GM18502 (cell line): Measurements from ENCODE around the gene CEP104.

ENCODE experiments used
- ATAC-seq: cut with Tn5 transposase; IDR thresholded peaks from one replicate; pipeline ENCODE4 v1.9.1; 2021; ENCODE audit warnings: mild to moderate bottlenecking; ENCODE audit not compliant: unreplicated experiment, poor library complexity

CEP104 gene

DNA sequence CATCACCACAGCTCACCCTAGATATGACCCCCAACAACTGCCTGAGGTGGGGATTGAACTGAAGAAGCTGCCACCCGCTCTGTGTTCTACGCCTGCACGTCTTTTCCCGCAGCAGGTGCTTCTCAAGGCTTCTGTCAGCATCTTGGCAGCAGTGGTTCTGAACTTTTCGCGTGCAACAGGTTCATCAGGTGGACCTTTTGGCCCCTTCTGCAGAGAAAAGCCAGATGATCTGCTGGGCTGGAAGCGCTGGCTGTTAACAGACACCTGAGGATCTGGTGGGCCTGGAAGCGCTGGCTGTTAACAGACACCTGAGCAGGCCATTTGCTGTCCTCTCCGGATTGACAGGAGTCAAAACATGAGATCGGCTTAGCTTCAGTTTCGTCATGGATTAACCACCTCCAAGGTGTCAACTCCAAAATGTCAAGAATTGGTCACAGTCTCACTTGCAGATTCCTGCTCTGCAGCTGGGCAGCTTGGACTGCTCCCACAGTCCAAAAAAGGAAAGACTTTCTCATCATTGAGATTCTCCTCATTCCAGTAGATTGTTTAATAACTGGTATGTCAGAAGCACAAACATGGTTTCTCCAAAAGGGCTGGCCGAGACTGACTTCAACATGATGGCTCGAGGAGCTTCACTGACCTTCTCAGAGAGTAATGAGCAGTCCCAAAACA lies 38.4 kb upstream of the CEP104 start:
- no peak for ATAC-seq

DNA sequence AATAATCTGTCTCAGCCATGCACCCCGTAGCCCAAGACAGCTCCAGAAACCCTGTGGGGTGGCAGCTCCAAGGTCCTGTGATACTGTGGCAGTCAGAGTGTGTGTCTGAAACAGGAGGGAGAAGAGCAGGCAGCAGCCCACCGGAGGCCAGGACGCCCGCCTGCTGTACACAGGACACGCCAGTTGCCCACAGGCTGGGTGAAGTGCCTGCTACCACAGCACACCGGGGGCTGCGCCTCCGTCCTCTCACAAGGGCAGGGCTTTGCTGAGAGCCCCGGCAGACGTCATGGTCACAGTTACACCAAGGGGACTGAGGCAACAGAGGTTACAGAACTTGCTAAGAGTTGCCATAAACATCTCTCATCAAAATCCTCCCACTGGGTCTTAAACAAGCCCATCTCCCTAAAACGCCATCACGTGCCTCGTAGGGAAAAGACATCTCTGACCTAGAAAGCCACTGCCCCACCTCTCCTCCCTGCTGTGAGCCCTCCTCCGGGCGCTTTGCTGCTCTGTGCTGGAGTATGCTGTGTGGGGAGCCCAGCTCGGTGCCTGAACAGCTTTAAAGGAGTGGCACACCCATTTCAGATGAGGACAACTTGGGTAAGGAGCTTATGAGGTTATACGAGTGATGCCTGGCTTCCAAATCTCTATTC lies 37.7 kb upstream of the CEP104 start:
- ATAC-seq: no peak

DNA sequence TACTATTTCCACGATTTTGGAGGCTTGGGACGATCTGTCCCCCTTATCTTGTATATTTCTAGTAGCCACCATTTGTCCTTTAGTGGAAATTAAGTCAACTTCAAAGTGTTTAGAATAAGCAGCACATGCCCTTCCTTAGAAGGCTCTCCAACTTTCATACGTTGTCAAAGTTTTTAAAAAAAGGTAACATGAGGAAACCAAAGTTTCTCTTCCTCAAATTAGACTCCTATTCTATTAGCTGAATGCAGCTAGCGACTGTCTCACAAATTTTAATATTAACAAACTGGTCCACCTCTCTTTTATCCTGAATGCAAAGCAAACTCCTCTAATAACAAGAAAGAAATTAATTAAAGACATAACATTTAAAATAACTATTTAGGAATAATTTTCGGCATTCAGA lies 36.2 kb upstream of the CEP104 start:
- ATAC-seq: no peak

- no peak for ATAC-seq
Measured at GRCh38 chr1:3892748-3893147, 35.7 kb upstream of the CEP104 start.

DNA sequence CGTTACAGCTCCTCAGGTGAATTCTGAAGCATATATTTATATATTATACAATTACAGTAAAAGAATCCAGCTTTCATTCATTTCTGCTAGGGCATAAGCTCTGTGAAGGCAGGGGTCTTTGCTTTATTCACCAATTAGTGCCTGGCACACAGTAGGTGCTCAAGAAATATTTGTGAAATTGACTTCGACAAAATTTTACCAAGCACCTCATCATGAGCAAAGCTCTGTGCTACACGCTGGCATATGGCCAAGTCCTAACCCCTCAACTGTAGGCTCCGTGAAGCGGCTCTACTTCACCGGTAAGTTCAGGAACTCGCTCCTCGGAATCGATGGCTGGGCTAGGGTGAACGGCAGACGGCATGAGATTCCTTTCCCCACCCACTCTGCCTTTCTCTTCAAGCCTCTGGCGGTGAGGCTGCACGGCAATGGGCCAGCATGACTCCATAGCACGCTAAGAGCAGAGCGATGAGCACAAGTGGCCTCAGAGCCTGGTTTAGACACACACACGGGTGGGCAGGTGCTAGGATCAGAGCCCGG lies 34.4 kb upstream of the CEP104 start:
- no peak for ATAC-seq

- ATAC-seq: no peak
Measured at GRCh38 chr1:3890389-3891328, 33.6 kb upstream of the CEP104 start.

DNA sequence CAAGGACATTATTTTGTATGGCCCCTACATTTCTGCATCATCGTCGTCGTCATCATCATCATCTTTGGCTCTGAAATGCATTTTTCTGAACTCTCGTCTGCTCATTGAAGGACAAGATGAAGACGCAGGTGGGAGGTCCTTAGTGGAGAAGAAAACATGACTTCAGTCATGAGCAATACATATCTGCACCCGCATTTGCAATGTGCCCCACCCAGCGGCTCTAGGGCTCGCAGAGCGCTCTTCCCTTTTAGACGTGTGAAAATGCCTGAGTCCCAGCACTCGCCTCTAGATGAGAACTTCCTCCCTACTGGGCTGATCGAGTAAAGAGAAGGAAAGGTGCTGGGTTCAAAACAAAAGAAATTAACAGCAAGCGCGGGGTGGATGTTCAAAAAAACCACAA lies 32.9 kb upstream of the CEP104 start:
- ATAC-seq: no peak

GRCh38 chr1:3888301-3888700 lies 31.3 kb upstream of the CEP104 start:
- no peak for ATAC-seq

DNA sequence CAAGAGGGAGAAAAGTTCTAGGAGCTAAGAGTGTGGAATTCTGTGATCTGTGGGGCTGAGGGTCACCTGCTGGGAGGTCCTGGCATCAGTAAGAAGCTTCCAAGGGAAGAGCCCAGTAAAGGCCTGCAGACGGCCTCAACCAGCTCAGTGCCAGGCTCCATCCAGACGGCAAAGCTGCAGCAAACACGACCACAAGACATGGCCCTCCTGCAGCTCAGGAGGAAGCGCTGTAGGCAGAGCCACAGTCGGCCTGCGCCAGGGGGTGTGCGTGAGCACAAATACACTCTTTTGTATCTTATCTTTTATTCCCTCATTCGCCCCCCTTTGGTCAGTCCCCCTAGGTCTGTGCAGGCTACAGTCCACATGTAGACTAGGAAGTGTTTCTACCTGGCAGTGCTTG lies 29.7 kb upstream of the CEP104 start:
- no peak for ATAC-seq

DNA sequence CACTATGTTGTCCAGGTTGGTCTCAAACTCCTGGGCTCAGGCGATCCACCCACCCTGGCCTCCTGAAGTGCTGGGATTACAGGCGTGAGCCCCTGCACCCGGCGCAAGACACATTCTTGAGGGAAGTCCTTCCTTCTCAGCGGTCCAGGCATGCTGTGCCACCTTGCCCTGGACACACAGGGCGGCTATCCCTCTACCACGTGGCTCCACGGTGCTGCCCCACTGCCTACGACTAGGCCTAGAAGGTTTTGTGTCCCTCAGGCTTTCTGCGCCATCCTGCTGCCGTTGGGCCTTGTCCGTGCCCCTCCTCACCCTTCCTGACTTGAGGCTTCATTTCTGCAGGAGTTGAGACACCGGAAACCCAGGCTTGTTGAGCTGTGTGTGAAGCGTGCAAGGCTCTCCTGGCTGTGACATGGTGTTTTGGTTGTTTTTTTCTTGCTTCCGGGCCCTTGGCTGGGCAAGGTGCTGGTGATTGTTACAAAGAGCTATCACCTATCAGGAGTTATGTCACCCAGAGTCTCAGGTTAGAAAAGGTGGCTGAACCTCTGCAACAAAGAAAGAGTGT lies 29.2 kb upstream of the CEP104 start:
- no peak for ATAC-seq

DNA sequence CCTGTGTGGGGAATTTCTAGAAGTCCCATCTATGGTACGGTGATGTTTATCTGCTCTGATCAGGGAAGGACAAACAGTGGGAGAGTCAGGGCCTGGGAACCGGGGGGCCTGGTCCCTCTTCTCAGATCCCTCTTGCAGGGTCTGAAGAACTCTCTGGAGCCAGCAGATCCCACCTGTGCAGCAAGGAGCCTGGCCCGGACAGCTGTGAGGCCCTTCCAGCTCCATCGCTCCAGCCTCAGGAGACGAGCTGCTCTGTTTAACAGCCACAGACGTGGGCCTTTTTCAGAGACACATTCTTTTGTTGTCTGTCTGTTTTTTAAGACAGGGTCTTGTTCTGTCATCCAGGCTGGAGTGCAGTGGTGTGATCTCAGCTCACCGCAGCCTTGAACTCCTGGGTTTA lies 28.6 kb upstream of the CEP104 start:
- ATAC-seq: no peak

DNA sequence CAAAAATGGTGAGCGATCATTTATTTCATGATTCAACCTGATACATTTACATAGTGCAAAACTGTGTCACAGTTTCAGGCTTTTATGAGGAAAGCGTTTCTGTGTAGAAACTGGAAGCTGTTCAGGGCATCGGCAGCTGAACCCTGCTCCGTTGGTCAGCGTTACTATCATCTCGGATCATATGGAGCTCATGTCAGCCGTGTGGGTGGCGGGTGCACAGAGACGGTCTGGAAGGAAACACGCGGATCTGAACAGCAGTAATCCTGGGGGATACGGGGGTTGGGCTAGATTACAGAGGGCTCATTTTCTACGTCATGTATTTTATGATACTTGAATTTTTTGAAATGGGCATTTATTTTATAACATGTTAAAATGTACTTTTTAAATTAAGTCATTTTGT lies 28.0 kb upstream of the CEP104 start:
- no peak for ATAC-seq

- ATAC-seq: no peak
Measured at GRCh38 chr1:3883194-3883925, 26.3 kb upstream of the CEP104 start.

GRCh38 chr1:3881193-3881480 lies 24.1 kb upstream of the CEP104 start:
- ATAC-seq: no peak

GRCh38 chr1:3880429-3881192 lies 23.6 kb upstream of the CEP104 start:
- no peak for ATAC-seq

DNA sequence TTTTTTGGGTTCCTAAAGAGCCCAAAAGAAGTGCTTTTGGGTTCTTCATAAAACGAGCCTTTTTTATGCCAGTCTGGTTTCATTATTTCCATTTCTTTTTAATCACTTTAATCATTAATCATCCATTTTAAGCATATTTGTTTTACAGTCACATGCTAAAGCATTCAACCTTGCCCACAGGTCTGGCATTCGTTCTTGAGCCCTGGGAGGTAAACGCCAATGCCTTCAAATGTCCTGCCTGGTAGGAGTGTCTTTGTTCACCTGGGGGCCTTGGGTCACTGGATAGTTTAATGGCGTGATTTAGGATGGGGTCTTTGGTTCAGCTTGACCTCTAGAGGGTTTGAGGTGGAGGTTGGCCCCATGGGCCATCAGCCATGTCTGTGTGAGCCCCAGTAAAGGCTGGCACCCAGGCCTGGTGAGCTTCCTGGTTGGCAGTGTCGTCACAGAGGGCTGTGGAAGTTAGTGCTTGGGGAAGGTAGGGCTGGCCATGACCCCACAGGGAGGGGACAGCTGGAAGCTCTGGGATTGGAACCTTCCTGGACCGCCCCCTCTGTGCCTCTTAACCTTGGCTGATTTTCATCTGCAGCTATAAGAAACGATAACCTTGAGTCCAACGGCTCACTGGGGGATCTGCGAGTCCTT lies 22.9 kb upstream of the CEP104 start:
- no peak for ATAC-seq

GRCh38 chr1:3879099-3879498 lies 22.1 kb upstream of the CEP104 start:
- ATAC-seq: no peak

- ATAC-seq: no peak
Measured at GRCh38 chr1:3876716-3877115, 19.7 kb upstream of the CEP104 start.

GRCh38 chr1:3874736-3875135 lies 17.7 kb upstream of the CEP104 start:
- no peak for ATAC-seq
